H1 (cell line): ENCODE measurements around the gene IRAG1. TPM values are rescaled to one million over a fixed set of nuclear protein-coding genes. Genes with fewer than 3 reads are reported as not detected.

Source experiments
- CTCF ChIA-PET: fragments of 300-600 bp; sonication (Branson Sonifier 250); formaldehyde crosslinking; loops from one replicate; lab custom pipeline; 2021; ENCODE audit not compliant: partially characterized antibody; lab: Charles Lee
- POLR2A ChIA-PET: fragments of 300-600 bp; sonication (Branson Sonifier 250); formaldehyde crosslinking; loops from one replicate; lab custom pipeline; 2021; ENCODE audit warnings: inconsistent platforms; ENCODE audit not compliant: partially characterized antibody; lab: Charles Lee
- DNase-seq, 2 experiments: peaks; one replicate each; pipeline versions ENCODE4 v3.0.0 to v3.0.0-alpha.2; 2010 to 2022; ENCODE audit warnings: low spot score in 2 of 2, low read depth in 1 of 2, mixed read lengths in 1 of 2
- FAIRE-seq: peaks from 2 replicates; lab custom pipeline; 2011; peaks lifted over from hg19 to GRCh38; lab: Jason Lieb, UNC
- H2AFZ ChIP-seq: 2 replicates; pipeline ENCODE4 v1.8.1; 2012; ENCODE audit warnings: low read length, inconsistent platforms
- H2AK5ac ChIP-seq: 2 replicates; pipeline ENCODE4 v1.6.1; 2013; ENCODE audit warnings: low read depth, low read length
- H2BK120ac ChIP-seq: replicated peaks from 2 replicates; pipeline ENCODE3; 2013; ENCODE audit warnings: low read depth, low read length, inconsistent platforms
- H2BK12ac ChIP-seq: 2 replicates; pipeline ENCODE4 v1.6.1; 2013; ENCODE audit warnings: low read depth, low read length
- H2BK15ac ChIP-seq: 2 replicates; pipeline ENCODE4 v1.6.1; 2013; ENCODE audit warnings: low read length
- H2BK20ac ChIP-seq: 2 replicates; pipeline ENCODE4 v1.6.1; 2013; ENCODE audit warnings: low read length
- H2BK5ac ChIP-seq: 2 replicates; pipeline ENCODE4 v1.6.1; 2013; ENCODE audit warnings: low read depth, low read length
- H3K14ac ChIP-seq: 2 replicates; pipeline ENCODE4 v1.6.1; 2013; ENCODE audit warnings: inconsistent platforms; ENCODE audit not compliant: insufficient read length
- H3K18ac ChIP-seq: 2 replicates; pipeline ENCODE4 v1.6.1; 2013; ENCODE audit warnings: low read length; ENCODE audit errors: extremely low read depth
- H3K23ac ChIP-seq: 2 replicates; pipeline ENCODE4 v1.6.1; 2013; ENCODE audit warnings: inconsistent platforms; ENCODE audit not compliant: insufficient read length
- H3K23me2 ChIP-seq: 2 replicates; pipeline ENCODE4 v1.6.1; 2013; ENCODE audit warnings: low read depth, low read length
- H3K27ac ChIP-seq: 2 replicates; pipeline ENCODE4 v1.6.1; 2011; ENCODE audit warnings: low read depth, low read length, inconsistent platforms
- H3K27me3 ChIP-seq, 4 experiments: replicated peaks in 1 of 4; 1 replicate in 1 of 4; 2 replicates in 3 of 4; pipeline versions ENCODE4 v1.6.1 to v1.8.1; 2011 to 2013; ENCODE audit warnings: low read length in 3 of 4, mild to moderate bottlenecking in 3 of 4, inconsistent platforms in 2 of 4, mixed read lengths in 2 of 4, moderate library complexity in 1 of 4; ENCODE audit not compliant: control insufficient read depth in 3 of 4, insufficient read depth in 3 of 4; ENCODE audit errors: extremely low read depth in 1 of 4
- H3K36me3 ChIP-seq, 4 experiments: 2 replicates each; pipeline versions ENCODE4 v1.6.1 to v1.8.1; 2011 to 2013; ENCODE audit warnings: mild to moderate bottlenecking in 4 of 4, low read length in 3 of 4, moderate library complexity in 2 of 4, control low read depth in 1 of 4, inconsistent platforms in 1 of 4; ENCODE audit not compliant: insufficient read depth in 4 of 4, control insufficient read depth in 2 of 4
- H3K4ac ChIP-seq: replicated peaks from 2 replicates; pipeline ENCODE3; 2013; ENCODE audit warnings: low read length, low read depth, mixed read lengths, inconsistent platforms; ENCODE audit not compliant: insufficient read length
- H3K4me1 ChIP-seq, 4 experiments: replicated peaks in 1 of 4; 1 replicate in 1 of 4; 2 replicates in 3 of 4; pipeline versions ENCODE4 v1.6.1 to v1.8.1; 2011 to 2013; ENCODE audit warnings: low read length in 3 of 4, inconsistent platforms in 2 of 4, mixed read lengths in 1 of 4; ENCODE audit not compliant: insufficient read depth in 4 of 4, control insufficient read depth in 3 of 4
- H3K4me2 ChIP-seq, 2 experiments: 2 replicates each; pipeline versions ENCODE4 v1.6.1 to v1.8.1; 2011 to 2013; ENCODE audit warnings: low read depth in 2 of 2, low read length in 2 of 2, control low read depth in 1 of 2, inconsistent platforms in 1 of 2, mild to moderate bottlenecking in 1 of 2; ENCODE audit not compliant: insufficient read depth in 1 of 2
- H3K4me3 ChIP-seq, 4 experiments: fragments of 200-600, 300-600 bp in 1 of 4; sonication (generic), shearing (Covaris generic), sonication (Bioruptor Twin) in 1 of 4; 2 replicates each; pipeline versions ENCODE4 v1.5.1 to v1.8.1; 2011 to 2016; ENCODE audit warnings: low read length in 4 of 4, low read depth in 3 of 4, control low read depth in 2 of 4, inconsistent platforms in 2 of 4, mild to moderate bottlenecking in 2 of 4, mixed read lengths in 1 of 4, moderate library complexity in 1 of 4; ENCODE audit not compliant: insufficient read depth in 2 of 4; ENCODE audit errors: extremely low read depth in 1 of 4
- H3K56ac ChIP-seq: replicated peaks from 2 replicates; pipeline ENCODE3; 2013; ENCODE audit warnings: low read depth, mild to moderate bottlenecking, mixed read lengths, low read length, inconsistent platforms; ENCODE audit not compliant: insufficient read length
- H3K79me1 ChIP-seq: 2 replicates; pipeline ENCODE4 v1.6.1; 2013; ENCODE audit warnings: low read depth, low read length, control low read depth
- H3K79me2 ChIP-seq, 2 experiments: 2 replicates each; pipeline versions ENCODE4 v1.6.1 to v1.8.1; 2012 to 2013; ENCODE audit warnings: low read length in 2 of 2, mild to moderate bottlenecking in 2 of 2, inconsistent platforms in 1 of 2; ENCODE audit not compliant: insufficient read depth in 2 of 2, control insufficient read depth in 1 of 2
- H3K9ac ChIP-seq, 4 experiments: replicated peaks in 1 of 4; 1 replicate in 1 of 4; 2 replicates in 3 of 4; pipeline versions ENCODE4 v1.6.1 to v1.8.1; 2011 to 2013; ENCODE audit warnings: low read depth in 3 of 4, low read length in 3 of 4, control low read depth in 2 of 4, mild to moderate bottlenecking in 2 of 4, moderate library complexity in 2 of 4, inconsistent platforms in 1 of 4; ENCODE audit errors: extremely low read depth in 1 of 4
- H3K9me3 ChIP-seq, 2 experiments: 2 replicates each; pipeline versions ENCODE4 v1.6.1 to v1.8.1; 2012 to 2013; ENCODE audit warnings: mild to moderate bottlenecking in 2 of 2, moderate library complexity in 2 of 2, control low read depth in 1 of 2, inconsistent platforms in 1 of 2, low read depth in 1 of 2, low read length in 1 of 2, mixed read lengths in 1 of 2; ENCODE audit not compliant: insufficient read depth in 2 of 2
- H4K20me1 ChIP-seq, 2 experiments: replicated peaks in 1 of 2; 2 replicates each; pipeline versions ENCODE3 to v1.8.1; 2011 to 2013; ENCODE audit warnings: inconsistent platforms in 2 of 2, low read length in 2 of 2, mild to moderate bottlenecking in 1 of 2; ENCODE audit not compliant: insufficient read depth in 2 of 2, control insufficient read depth in 1 of 2
- H4K5ac ChIP-seq: 2 replicates; pipeline ENCODE4 v1.6.1; 2013; ENCODE audit warnings: low read length, low read depth, mixed read lengths, inconsistent platforms; ENCODE audit not compliant: insufficient read length
- H4K8ac ChIP-seq: 2 replicates; pipeline ENCODE4 v1.8.0; 2013; ENCODE audit warnings: mild to moderate bottlenecking, moderate library complexity, low read length, inconsistent platforms; ENCODE audit not compliant: insufficient read depth; ENCODE audit errors: extremely low read depth
- H4K91ac ChIP-seq: replicated peaks from 2 replicates; pipeline ENCODE3; 2013; ENCODE audit warnings: low read length, mixed read lengths, inconsistent platforms; ENCODE audit not compliant: insufficient read length
- CHD2 ChIP-seq: IDR thresholded peaks from 2 replicates; pipeline ENCODE4 v1.6.1; 2012; ENCODE audit warnings: low read length, improper control_type of control experiment
- CTBP2 ChIP-seq: IDR thresholded peaks from 2 replicates; pipeline ENCODE4 v1.7.0; 2011; ENCODE audit warnings: borderline replicate concordance, mild to moderate bottlenecking, moderate library complexity, mixed read lengths, low read length; ENCODE audit not compliant: insufficient read depth, insufficient read length
- EZH2 ChIP-seq: fragments of 200-600 bp; sonication (generic); IDR thresholded peaks from 2 replicates; pipeline ENCODE4 v1.7.1; 2012; ENCODE audit warnings: low read depth, mild to moderate bottlenecking, moderate library complexity, low read length, inconsistent platforms; ENCODE audit not compliant: severe bottlenecking
- KDM4A ChIP-seq: IDR thresholded peaks from one replicate; pipeline ENCODE4 v1.7.1; 2012; ENCODE audit warnings: low read depth, mild to moderate bottlenecking, moderate library complexity, low read length, inconsistent platforms; ENCODE audit not compliant: severe bottlenecking
- KDM5A ChIP-seq: fragments of 200-600 bp; IDR thresholded peaks from 2 replicates; pipeline ENCODE4 v1.7.1; 2012; ENCODE audit warnings: mild to moderate bottlenecking, low read length, inconsistent platforms, mixed read lengths
- RAD21 ChIP-seq, 2 experiments: IDR thresholded peaks in 1 of 2; conservative IDR thresholded peaks in 1 of 2; 2 replicates each; pipeline ENCODE4 v1.6.1; 2011; ENCODE audit warnings: low read depth in 2 of 2, low read length in 2 of 2, improper control_type of control experiment in 1 of 2, inconsistent platforms in 1 of 2, mild to moderate bottlenecking in 1 of 2, moderate library complexity in 1 of 2
- RBBP5 ChIP-seq: IDR thresholded peaks from 2 replicates; pipeline ENCODE4 v1.7.1; 2012; ENCODE audit warnings: low read depth, mild to moderate bottlenecking, inconsistent platforms, low read length, moderate library complexity, borderline replicate concordance
- SP1 ChIP-seq: IDR thresholded peaks from 2 replicates; pipeline ENCODE4 v1.6.1; 2011; ENCODE audit warnings: low read depth, low read length
- USF2 ChIP-seq: IDR thresholded peaks from 2 replicates; pipeline ENCODE4 v1.6.1; 2011; ENCODE audit warnings: low read length, improper control_type of control experiment
- YY1 ChIP-seq: IDR thresholded peaks from 2 replicates; pipeline ENCODE4 v1.6.1; 2011; ENCODE audit warnings: low read depth, mild to moderate bottlenecking, low read length
- ZNF274 ChIP-seq: IDR thresholded peaks from 2 replicates; pipeline ENCODE4 v1.7.0; 2012; ENCODE audit warnings: low read length, borderline replicate concordance; ENCODE audit errors: extremely low read depth
- WGBS, 2 experiments: shearing (Covaris generic) in 1 of 2; methylation state at CpG; one replicate each; pipeline versions ENCODE4 v1.1.6 to v1.1.7; 2013 to 2015; ENCODE audit warnings: low lambda C conversion rate in 2 of 2, mixed read lengths in 2 of 2, inconsistent platforms in 1 of 2, low coverage in 1 of 2, missing lambda C conversion rate in 1 of 2; ENCODE audit not compliant: insufficient replicate concordance in 2 of 2, insufficient coverage in 1 of 2, insufficient read length in 1 of 2; ENCODE audit errors: extremely low coverage in 1 of 2, missing lambda C conversion rate in 1 of 2; 5-methylcytosine and 5-hydroxymethylcytosine counted together
- polyA plus RNA-seq, 7 experiments: library from polyadenylated mRNA; depleted of rRNA in 3 of 7; stranded (reverse) in 5 of 7; unstranded in 2 of 7; fragments of >200 nt in 5 of 7; fragments of 200-250 nt in 2 of 7; gene quantifications; 1 replicate in 5 of 7; 2 replicates in 1 of 7; 4 replicates in 1 of 7; pipeline versions ENCODE4 v1.2.1 to v1.2.3, GENCODE V29; 2011 to 2013; ENCODE audit warnings: missing spikeins in 2 of 7, mixed read lengths in 2 of 7
- total RNA-seq: library from RNA; stranded (reverse); fragmentation: NEBNext Ultra II Directional; extraction: Animal tissue kit (Norgen Biotek cat#: 25700); gene quantifications from 2 replicates; pipeline ENCODE4 v1.2.1, GENCODE V29; 2021

Gene IRAG1
- total and polyA plus RNA-seq, 2 of the 8 experiments (the other 6 are each of a cell fraction or from before 2014, with no cell fraction given): 1.8 to 2.7 TPM

GRCh38 chr11:10709299-10710086, 15.9 kb upstream of the IRAG1 start:
- Histone ChIP-seq H3K56ac (no peak overlapping the region), H4K5ac (no peak overlapping the region), H3K9ac (no peak overlapping the region), H4K8ac (no peak overlapping the region), H3K27me3 (no peaks in the 10 kb centered on the region), H3K14ac (no peak overlapping the region), H3K9me3 (no peaks in the 10 kb centered on the region), H3K4me2 (no peak overlapping the region), H2BK120ac (no peak overlapping the region), H2BK12ac (no peak overlapping the region), H2BK15ac (no peak overlapping the region), H2AK5ac (no peak overlapping the region), H4K20me1 (no peaks in the 10 kb centered on the region), H3K4ac (no peak overlapping the region), H3K18ac (no peak overlapping the region), H3K27ac (no peak overlapping the region), H3K23ac (no peak overlapping the region), H3K36me3 (no peaks in the 10 kb centered on the region), H3K79me2 (no peaks in the 10 kb centered on the region), H3K23me2 (no peaks in the 10 kb centered on the region), H2AFZ (no peak overlapping the region), H3K4me3 (no peak overlapping the region), H2BK20ac (no peak overlapping the region), H3K79me1 (no peaks in the 10 kb centered on the region), H2BK5ac (no peak overlapping the region), H4K91ac (no peak overlapping the region), H3K4me1 (no peaks in the 10 kb centered on the region)
- 77% methylated on average over 5 of the region's 5 CpGs; no CpG with 5 or more reads in 1 of the 2 experiments for WGBS, 2 experiments
- ChIA-PET POLR2A (no interaction called here), CTCF (interaction anchor here (0.7 to 4.7 kb wide), 8 partner anchors 8 to 169 kb away, joined by 3 to 19 read pairs (median 4); partner anchors contain the start of genes IRAG1 and RNF141)
- no peak for DNase-seq
- no peak for FAIRE-seq
- TF ChIP-seq KDM4A (no peak), RBBP5 (no peak), EZH2 (no peak), CTBP2 (no peak), SP1 (no peak), YY1 (no peak), CHD2 (no peak), USF2 (no peak), KDM5A (no peak), ZNF274 (no peak), RAD21 (IDR thresholded peaks at IDR 0.05 in 1 of 2, conservative IDR thresholded peaks at IDR 0.05 in 1 of 2; ENCODE audit: low read depth in 2 of 2, low read length in 2 of 2) (no peak)
